Gastrocnemius medialis (tissue), 4 donors: ENCODE measurements around the gene ZWILCH.

Experiments used
- POLR2A ChIP-seq, 2 donors: fragments of 450-650 bp; IDR thresholded peaks; one replicate each; pipeline ENCODE4 v1.6.1; 2017; ENCODE audit warnings: antibody characterized with exemption in 2 of 2, mild to moderate bottlenecking in 2 of 2, moderate library complexity in 2 of 2
- TF ChIP-seq, protein P1 (sequence below), 5 experiments: fragments of 450-650 bp in 3 of 5; fragments of 200-600 bp in 2 of 5; sonication (generic) in 2 of 5; IDR thresholded peaks in 4 of 5; conservative IDR thresholded peaks in 1 of 5; 1 replicate in 4 of 5; 2 replicates in 1 of 5; pipeline ENCODE4 v1.5.1; 2016 to 2019; ENCODE audit warnings: antibody characterized with exemption in 5 of 5, mild to moderate bottlenecking in 3 of 5, moderate library complexity in 3 of 5

DNA sequence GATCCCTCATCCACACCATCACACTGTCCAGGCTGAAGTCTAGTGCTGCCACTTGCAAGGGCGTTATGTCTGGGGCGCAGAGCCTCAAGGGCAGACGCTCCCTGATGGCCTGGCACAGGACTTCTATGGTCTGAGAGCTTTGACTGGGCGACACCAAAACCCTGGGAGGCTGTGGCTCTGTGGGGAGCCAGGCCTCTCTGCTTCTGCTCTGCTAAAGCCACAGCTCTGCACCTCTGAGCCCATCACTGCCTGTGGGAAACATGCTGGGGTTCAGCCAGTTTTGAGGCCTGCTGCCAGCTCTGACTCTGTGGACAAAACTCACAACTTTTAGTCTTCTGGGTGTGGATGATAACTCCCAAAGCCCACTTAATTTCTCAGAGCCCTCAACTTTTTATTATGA, 67.0 kb downstream of the ZWILCH start:
- TF ChIP-seq, protein P1, sequence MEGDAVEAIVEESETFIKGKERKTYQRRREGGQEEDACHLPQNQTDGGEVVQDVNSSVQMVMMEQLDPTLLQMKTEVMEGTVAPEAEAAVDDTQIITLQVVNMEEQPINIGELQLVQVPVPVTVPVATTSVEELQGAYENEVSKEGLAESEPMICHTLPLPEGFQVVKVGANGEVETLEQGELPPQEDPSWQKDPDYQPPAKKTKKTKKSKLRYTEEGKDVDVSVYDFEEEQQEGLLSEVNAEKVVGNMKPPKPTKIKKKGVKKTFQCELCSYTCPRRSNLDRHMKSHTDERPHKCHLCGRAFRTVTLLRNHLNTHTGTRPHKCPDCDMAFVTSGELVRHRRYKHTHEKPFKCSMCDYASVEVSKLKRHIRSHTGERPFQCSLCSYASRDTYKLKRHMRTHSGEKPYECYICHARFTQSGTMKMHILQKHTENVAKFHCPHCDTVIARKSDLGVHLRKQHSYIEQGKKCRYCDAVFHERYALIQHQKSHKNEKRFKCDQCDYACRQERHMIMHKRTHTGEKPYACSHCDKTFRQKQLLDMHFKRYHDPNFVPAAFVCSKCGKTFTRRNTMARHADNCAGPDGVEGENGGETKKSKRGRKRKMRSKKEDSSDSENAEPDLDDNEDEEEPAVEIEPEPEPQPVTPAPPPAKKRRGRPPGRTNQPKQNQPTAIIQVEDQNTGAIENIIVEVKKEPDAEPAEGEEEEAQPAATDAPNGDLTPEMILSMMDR (IDR thresholded peaks at IDR 0.05 in 4 of 5, conservative IDR thresholded peaks at IDR 0.05 in 1 of 5) = no peak
- no peak for TF ChIP-seq POLR2A (IDR thresholded peaks at IDR 0.05)
